ENCODE measurements around the gene CPSF3.

CPSF3 gene

DNA sequence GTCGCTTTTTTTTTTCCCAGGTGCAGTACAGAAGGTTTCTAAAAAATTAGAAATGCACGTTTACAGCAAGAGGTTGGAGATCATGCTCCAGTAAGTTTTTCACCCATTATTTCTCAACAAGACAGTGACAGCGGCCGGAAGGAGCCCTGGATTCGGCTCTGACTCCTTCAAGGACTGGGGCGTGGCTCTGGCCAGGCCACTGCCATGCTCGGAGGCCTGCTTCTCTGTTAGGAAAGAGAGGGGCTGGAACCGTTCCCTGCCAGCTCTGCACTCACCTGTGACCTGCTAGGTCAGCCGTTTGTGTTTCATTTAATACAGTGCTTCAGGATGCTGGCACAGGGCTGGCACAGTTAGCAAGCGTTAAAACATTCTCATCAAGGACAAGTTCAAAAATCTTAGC is 44.2 kb downstream of the CPSF3 start:
- DNase-seq (ENCODE audit: low read depth in 1 of 2, low spot score in 1 of 2) = no peak
- TF ChIP-seq JUND (IDR thresholded peaks at IDR 0.05; ENCODE audit: low read depth) = no peak
- in situ Hi-C loops (cut with HindIII; ENCODE audit: low pct_unique_long_range_greater_than_20kb, low sequenced_read_pairs) = no loop called here

DNA sequence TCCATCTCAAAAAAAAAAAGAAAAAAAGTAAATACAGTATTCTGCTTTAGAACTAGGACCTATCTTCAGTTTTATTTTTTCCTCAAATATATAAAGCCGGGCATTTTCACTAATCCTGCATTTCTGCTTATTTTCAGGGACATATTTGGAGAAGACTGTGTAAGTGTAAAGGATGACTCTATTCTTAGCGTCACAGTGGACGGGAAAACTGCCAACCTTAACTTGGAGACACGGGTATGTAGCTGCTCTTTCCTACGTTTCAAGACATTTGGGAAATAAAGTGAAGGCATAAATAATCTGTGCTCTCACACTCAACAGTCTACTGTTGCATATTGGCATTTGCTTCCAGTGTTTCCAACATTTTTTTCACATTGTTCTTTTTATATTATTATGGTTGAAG is 47.8 kb downstream of the CPSF3 start:
- TF ChIP-seq JUND (IDR thresholded peaks at IDR 0.05; ENCODE audit: low read depth) = no peak
- DNase-seq (ENCODE audit: low read depth in 1 of 2, low spot score in 1 of 2) = no peak
- in situ Hi-C loops (cut with HindIII; ENCODE audit: low pct_unique_long_range_greater_than_20kb, low sequenced_read_pairs) = no loop called here

DNA sequence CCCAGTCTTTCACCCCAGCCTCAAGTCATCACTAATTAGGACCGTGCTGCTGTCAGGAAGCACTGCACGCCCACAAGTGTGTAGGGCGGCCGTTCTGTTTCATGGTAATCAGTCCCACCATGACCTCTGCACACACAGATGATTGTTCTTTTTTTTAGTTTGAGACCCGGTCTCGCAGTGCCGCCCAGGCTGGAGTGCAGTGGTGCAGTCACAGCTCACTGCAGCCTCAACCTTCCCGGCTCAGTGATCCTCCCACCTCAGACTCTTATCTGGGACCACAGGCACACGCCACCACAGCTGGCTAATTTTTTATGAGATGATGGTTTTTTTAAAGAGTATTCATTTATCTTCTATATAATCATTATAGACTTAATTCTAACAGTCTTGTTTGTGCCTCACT is 49.1 kb downstream of the CPSF3 start:
- no peak for DNase-seq (ENCODE audit: low read depth in 1 of 2, low spot score in 1 of 2)
- no peak for TF ChIP-seq JUND (IDR thresholded peaks at IDR 0.05; ENCODE audit: low read depth)
- in situ Hi-C loops (cut with HindIII; ENCODE audit: low pct_unique_long_range_greater_than_20kb, low sequenced_read_pairs) = no loop called here

DNA sequence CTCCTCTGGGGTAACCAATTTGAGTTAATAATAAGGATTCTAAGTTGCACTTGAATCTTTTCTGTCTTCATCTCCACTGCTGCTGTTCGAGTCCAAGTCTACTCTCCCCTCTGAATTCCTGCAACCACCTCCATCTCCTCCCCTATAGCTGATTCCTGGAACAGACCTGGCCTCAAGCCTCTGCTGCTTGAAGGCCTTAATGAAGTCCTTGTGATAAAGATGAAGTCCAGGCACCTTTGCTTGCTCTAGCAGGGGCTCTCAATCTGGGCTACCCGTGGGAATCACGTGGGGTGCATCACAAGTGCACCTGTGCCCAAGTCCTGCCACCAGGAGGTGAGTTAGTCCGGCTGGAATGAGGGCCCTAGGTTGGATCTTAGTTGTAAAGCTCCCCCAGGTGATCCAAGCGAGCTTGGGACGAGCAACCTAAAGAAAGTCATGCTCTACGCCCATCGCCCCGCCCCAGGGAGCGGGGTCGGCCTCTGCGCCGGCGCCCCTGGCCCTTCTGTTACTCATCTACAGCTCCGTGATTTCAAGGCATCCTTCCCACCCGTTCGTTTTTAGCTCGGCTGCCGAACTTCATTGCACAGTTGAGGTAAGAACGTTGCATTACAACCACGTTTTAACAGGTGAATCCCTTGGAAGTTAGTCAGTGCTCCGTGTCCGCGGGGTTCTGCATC is 50.0 kb downstream of the CPSF3 start:
- in situ Hi-C loops (cut with HindIII; ENCODE audit: low pct_unique_long_range_greater_than_20kb, low sequenced_read_pairs) = no loop called here
- DNase-seq (ENCODE audit: low read depth in 1 of 2, low spot score in 1 of 2) = peak in 1 of 2 experiments; percentile 44
- TF ChIP-seq JUND (IDR thresholded peaks at IDR 0.05; ENCODE audit: low read depth) = no peak

DNA sequence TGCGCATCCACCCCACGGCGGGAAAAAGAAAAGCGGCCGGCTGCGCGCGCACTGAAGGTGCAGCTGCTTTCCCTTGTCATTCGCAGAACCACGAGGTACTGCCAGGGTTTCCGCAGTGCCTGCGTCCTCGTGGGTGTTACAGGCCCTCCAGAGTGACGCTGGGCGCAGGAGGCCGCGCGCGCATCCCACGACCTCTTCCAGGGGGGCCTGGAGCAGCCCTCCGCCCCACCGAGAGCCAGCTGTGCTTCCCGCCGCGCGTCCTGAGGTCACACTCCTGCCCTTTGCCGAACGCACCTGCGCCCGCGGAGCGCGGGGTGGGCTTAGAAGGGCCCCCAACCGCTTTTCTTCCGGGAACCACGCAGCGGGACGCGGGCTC is 50.5 kb downstream of the CPSF3 start:
- no peak for TF ChIP-seq JUND (IDR thresholded peaks at IDR 0.05; ENCODE audit: low read depth)
- DNase-seq (ENCODE audit: low read depth in 1 of 2, low spot score in 1 of 2) = no peak
- in situ Hi-C loops (cut with HindIII; ENCODE audit: low pct_unique_long_range_greater_than_20kb, low sequenced_read_pairs) = no loop called here

DNA sequence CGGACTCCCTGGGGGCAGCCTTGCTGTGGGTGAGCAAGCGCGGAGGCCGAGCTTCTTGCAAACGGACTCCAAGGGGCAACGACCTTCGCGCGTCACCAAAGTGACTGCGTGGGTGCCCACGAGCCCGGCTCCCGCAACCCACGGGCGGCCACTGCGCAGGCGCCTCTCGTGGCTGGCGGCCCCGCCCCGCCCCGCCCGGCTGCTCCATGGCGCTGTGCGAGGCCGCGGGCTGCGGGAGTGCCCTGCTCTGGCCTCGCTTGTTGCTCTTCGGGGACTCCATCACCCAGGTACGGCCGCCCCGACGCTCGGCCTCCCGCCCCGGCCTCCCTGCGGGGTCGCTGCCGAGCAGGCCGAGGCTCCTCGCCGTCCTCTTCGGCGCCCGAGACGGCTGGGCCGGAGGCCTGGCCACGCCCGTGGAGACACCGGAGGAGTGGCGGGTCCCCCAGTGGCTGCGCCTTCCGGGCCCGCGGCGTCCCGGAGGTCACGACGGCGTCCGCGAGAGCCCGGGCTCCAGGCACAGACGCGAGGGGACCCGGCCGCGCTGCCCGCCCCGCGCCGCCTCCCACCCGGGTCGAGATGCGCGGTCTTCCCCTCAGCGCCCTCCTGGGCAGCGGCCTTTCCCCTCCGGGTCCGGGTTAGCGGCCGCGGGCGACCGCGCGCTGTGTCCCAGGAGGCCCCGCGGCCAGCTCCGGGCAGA is 51.1 kb downstream of the CPSF3 start, which contains the start of gene IAH1:
Gene IAH1, plus strand, starts transcription at position 191 of the 697 bp plus-strand sequence. Its CDS starts 16 bp downstream, at position 207.
- in situ Hi-C loops (cut with HindIII; ENCODE audit: low pct_unique_long_range_greater_than_20kb, low sequenced_read_pairs) = no loop called here
- no peak for TF ChIP-seq JUND (IDR thresholded peaks at IDR 0.05; ENCODE audit: low read depth)
- peak; percentile 51 to 81 for DNase-seq (ENCODE audit: low read depth in 1 of 2, low spot score in 1 of 2)

DNA sequence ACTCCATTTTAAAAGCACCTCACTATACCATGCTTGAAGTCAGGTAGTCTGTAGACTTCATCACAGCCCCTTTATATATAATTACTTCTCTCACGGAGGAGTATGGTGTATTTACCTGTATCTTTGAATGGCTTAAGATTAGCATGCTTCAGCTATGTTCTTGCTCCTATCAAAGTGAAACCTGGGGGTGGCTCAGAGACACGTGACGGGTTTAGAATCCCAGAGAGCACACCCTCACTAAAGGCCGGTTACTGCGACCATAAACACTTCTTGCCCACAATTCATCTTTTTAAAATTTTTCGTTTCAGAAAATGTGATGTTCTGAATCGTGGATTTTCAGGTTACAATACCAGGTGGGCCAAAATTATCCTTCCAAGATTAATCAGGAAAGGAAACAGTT is 54.5 kb downstream of the CPSF3 start:
- in situ Hi-C loops (cut with HindIII; ENCODE audit: low pct_unique_long_range_greater_than_20kb, low sequenced_read_pairs) = no loop called here
- no peak for TF ChIP-seq JUND (IDR thresholded peaks at IDR 0.05; ENCODE audit: low read depth)
- no peak for DNase-seq (ENCODE audit: low read depth in 1 of 2, low spot score in 1 of 2)

DNA sequence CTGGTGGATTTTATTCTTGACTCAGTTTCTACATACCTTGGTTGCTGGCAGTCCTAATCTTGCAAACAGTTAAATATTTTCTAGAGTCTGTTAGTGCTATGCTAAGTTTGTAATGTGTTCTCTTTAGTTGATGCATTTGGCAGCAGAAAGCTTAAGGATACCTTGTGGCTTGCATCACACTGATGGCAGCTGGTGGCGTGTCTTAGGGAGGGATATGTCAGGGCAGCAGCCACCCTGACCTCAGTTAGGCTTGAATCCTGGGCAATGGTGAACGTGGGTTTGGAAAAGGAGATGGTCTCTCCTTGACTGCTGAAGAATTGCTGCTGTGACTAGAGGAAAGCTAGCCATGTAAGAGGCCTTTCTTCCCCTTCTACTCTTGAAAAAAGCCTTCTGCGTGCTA is 55.1 kb downstream of the CPSF3 start:
- in situ Hi-C loops (cut with HindIII; ENCODE audit: low pct_unique_long_range_greater_than_20kb, low sequenced_read_pairs) = no loop called here
- TF ChIP-seq JUND (IDR thresholded peaks at IDR 0.05; ENCODE audit: low read depth) = no peak
- DNase-seq (ENCODE audit: low read depth in 1 of 2, low spot score in 1 of 2) = no peak

DNA sequence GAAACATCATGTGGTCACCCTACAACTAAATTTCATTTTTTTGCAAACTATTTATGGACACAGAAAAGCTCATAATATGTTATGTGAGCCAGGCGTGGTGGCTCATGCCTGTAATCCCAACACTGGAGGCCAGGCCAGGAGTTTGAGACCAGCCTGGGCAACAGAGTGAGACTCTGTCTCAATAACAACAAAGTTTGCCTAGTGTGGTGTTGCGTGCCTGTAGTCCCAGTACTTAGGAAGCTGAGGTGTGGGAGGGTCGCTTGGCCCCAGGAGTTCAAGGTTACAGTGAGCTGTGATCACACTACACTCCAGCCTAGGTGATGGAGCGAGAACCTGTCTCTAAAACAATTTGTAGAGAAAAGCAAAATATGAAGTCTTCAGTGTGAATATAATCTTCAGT is 56.7 kb downstream of the CPSF3 start:
- DNase-seq (ENCODE audit: low read depth in 1 of 2, low spot score in 1 of 2) = no peak
- in situ Hi-C loops (cut with HindIII; ENCODE audit: low pct_unique_long_range_greater_than_20kb, low sequenced_read_pairs) = no loop called here
- no peak for TF ChIP-seq JUND (IDR thresholded peaks at IDR 0.05; ENCODE audit: low read depth)

DNA sequence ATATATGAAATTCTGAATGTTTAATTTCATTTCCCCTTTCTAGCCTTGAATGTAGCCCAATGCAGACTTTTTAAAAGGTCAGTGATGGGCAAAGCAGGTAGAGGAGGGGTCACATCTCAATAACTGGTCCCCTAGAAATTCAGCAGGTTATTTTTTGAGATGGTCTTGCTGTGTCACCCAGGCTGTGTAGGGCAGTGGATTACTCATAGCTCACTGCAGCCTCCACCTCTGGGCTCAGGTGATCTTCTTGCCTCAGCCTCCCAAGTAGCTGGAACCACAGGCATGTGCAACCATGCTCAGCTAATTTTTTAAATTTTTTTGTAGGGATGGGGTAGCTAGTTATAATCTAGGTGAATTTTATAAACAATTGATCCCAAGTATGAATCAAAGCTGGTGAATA is 59.7 kb downstream of the CPSF3 start:
- no peak for TF ChIP-seq JUND (IDR thresholded peaks at IDR 0.05; ENCODE audit: low read depth)
- in situ Hi-C loops (cut with HindIII; ENCODE audit: low pct_unique_long_range_greater_than_20kb, low sequenced_read_pairs) = no loop called here
- no peak for DNase-seq (ENCODE audit: low read depth in 1 of 2, low spot score in 1 of 2)

DNA sequence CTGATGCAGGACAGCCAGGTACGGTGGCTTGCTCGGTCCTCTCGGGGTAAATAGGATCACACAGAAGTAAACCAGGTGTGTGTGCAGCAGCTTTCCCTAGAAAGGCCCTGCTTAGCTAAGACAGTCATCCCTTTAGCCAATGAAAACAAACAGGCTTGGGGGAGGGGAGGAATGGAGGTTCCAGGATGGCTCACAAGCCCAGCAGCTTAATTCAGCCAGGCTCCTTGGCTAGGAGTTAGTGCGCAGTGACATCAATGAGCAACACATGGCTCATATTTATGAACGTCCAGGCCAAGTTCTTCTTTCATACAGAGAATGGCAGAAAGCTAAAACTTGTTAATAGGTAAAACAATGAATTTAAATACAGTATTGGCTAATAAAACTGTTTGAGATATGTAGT is 61.1 kb downstream of the CPSF3 start:
- in situ Hi-C loops (cut with HindIII; ENCODE audit: low pct_unique_long_range_greater_than_20kb, low sequenced_read_pairs) = no loop called here
- TF ChIP-seq JUND (IDR thresholded peaks at IDR 0.05; ENCODE audit: low read depth) = no peak
- no peak for DNase-seq (ENCODE audit: low read depth in 1 of 2, low spot score in 1 of 2)

DNA sequence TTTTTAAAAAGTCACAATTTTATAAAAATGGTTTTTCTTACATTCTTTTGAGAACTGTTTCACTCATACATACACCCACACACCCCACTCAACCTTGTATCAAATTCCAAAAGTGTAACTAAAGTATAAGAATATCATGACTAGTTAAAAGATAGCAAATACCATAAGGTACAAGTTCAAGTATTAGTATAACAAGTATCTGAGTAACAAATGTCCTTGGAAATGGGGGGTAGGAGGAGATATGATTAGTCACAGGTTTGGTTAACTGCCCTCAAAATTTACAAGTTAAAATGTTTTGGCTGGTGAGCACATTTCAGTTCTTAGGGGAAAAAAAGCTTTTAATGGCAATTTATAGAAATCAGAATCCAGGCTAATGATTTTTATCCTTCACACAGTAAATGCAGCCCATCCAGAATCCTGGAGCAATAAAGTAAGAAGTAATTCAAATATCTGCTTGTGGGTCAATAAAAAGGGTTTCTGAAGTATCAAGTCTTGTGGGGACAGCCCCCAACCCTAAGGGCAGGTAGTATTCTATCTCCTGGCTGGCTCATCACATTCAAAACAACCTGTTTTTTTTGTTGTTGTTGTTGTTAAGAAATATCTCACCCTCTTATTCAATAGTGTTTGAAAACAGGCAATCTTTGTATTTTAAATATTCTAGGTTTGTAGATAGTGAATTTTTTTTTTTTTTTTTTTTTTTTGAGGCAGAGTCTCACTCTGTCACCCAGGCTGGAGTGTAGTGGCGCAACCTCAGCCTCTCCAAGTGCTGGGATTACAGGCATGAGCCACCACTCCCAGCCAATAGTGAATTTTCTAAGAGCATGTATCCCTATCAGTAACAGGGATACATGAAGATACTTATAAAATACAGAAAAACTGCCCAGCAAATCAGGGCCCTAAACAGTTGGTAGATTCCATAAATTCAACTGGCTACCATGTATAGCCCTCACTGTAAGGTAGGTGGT is 65.4 kb downstream of the CPSF3 start:
- no peak for DNase-seq (ENCODE audit: low read depth in 1 of 2, low spot score in 1 of 2)
- TF ChIP-seq JUND (IDR thresholded peaks at IDR 0.05; ENCODE audit: low read depth) = no peak
- in situ Hi-C loops (cut with HindIII; ENCODE audit: low pct_unique_long_range_greater_than_20kb, low sequenced_read_pairs) = no loop called here

DNA sequence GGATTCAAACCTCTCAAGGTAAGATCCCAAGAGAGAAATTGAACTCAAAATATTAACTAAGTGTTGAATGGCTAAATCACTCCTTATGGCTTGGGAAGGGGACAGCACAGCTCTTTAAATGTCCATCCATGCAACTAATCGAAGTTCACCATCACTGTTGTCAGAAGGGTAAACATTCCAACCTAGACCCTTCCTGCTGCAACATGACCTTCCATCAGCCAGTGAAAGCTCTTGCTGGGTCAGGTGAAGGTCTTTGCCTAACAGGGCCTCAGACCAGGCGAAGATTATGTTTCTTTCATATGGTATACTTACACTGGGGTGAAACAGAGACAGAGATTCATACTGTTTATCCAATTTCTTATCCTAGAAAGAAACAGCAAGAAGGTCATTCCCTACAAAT is 67.3 kb downstream of the CPSF3 start:
- DNase-seq (ENCODE audit: low read depth in 1 of 2, low spot score in 1 of 2) = no peak
- in situ Hi-C loops (cut with HindIII; ENCODE audit: low pct_unique_long_range_greater_than_20kb, low sequenced_read_pairs) = no loop called here
- no peak for TF ChIP-seq JUND (IDR thresholded peaks at IDR 0.05; ENCODE audit: low read depth)

Data from T47D (cell line).